ENCODE data around the gene TMED8. TPM values are rescaled to one million over a fixed set of nuclear protein-coding genes. Genes with fewer than 3 reads are reported as not detected.
A peak's percentile ranks its signal among the peaks of the same experiment; 100 is the strongest.

TMED8 gene
- total and polyA plus RNA-seq, 2 of the 13 experiments (the other 11 are each of a cell fraction or from before 2014, with no cell fraction given): 6.0 to 11.7 TPM

GRCh38 chr14:77302926-77303325 is 74.0 kb downstream of the TMED8 start:
- POLR2A ChIA-PET: interaction anchor here (0.8 to 5.3 kb wide), 4 partner anchors 12 to 196 kb away, joined by 3 to 70 read pairs (median 20); partner anchors contain the start of genes GSTZ1, ISM2 and POMT2
- FAIRE-seq: peak; percentile 73
- TF ChIP-seq SMAD3 (CRISPR knock-in tag; IDR thresholded peaks at IDR 0.05) (0 out of 2 replicates have a peak, but pooled peaks have one; percentile 33), HMGXB4 (CRISPR knock-in tag; IDR thresholded peaks at IDR 0.05; ENCODE audit: borderline replicate concordance in 1 of 2, low read depth in 1 of 2) (0 out of 4 replicates have a peak, but pooled peaks of 1 of the 2 experiments have one; percentile 27), SMC3 (IDR thresholded peaks at IDR 0.05; ENCODE audit: low read length) (0 out of 2 replicates have a peak, but pooled peaks have one; percentile 5), SIX4 (CRISPR knock-in tag; IDR thresholded peaks at IDR 0.05) (no peak), ZSCAN21 (CRISPR knock-in tag; IDR thresholded peaks at IDR 0.05; ENCODE audit: borderline replicate concordance) (0 out of 2 replicates have a peak, but pooled peaks have one; percentile 23), NR2F6 (IDR thresholded peaks at IDR 0.05) (no peak), NR2F6 (CRISPR knock-in tag; IDR thresholded peaks at IDR 0.05) (peak; percentile 41; the same call in 1 of the 2 replicates), THAP11 (CRISPR knock-in tag; IDR thresholded peaks at IDR 0.05) (0 out of 2 replicates have a peak, but pooled peaks have one; percentile 17), ZNF280B (CRISPR knock-in tag; IDR thresholded peaks at IDR 0.05; ENCODE audit: borderline replicate concordance) (no peak), XRCC5 (optimal IDR thresholded peaks at IDR 0.05; ENCODE audit: low read length) (peak; percentile 50), FOXP1 (IDR thresholded peaks at IDR 0.05) (no peak), FOXP1 (CRISPR knock-in tag; IDR thresholded peaks at IDR 0.05) (peak; percentile 66; the same call in 1 of the 2 replicates), DPF2 (CRISPR knock-in tag; IDR thresholded peaks at IDR 0.05; ENCODE audit: borderline replicate concordance, low read depth) (peak; percentile 64; the same call in 1 of the 2 replicates), MED1 (CRISPR knock-in tag; IDR thresholded peaks at IDR 0.05) (peak; percentile 33; the same call in 1 of the 2 replicates), ZFX (CRISPR knock-in tag; IDR thresholded peaks at IDR 0.05; ENCODE audit: low read depth) (peak; percentile 36; the same call in 1 of the 2 replicates), RXRB (CRISPR knock-in tag; IDR thresholded peaks at IDR 0.05; ENCODE audit: borderline replicate concordance) (peak; percentile 70), GABPB1 (CRISPR knock-in tag; IDR thresholded peaks at IDR 0.05) (0 out of 2 replicates have a peak, but pooled peaks have one; percentile 35), MIXL1 (CRISPR knock-in tag; IDR thresholded peaks at IDR 0.05) (peak; percentile 73), EP300 (IDR thresholded peaks at IDR 0.05; ENCODE audit: low read depth in 2 of 2, low read length in 2 of 2) (peak in 1 of 2 experiments; percentile 60; a peak in 1 of 4 replicates), EP300 (CRISPR knock-in tag; IDR thresholded peaks at IDR 0.05; ENCODE audit: borderline replicate concordance) (0 out of 2 replicates have a peak, but pooled peaks have one; percentile 24), ZFAT (CRISPR knock-in tag; conservative IDR thresholded peaks at IDR 0.05) (no peak), BHLHE40 (IDR thresholded peaks at IDR 0.05; ENCODE audit: low read length) (0 out of 2 replicates have a peak, but pooled peaks have one; percentile 36)

More at GRCh38 chr14:77302926-77303325, 74.0 kb downstream of the TMED8 start:
- CTCF ChIA-PET (ENCODE audit: low intra/inter-chr PET ratio, low total read pairs): interaction anchor here (4.3 kb wide), 1 partner anchor 13 kb away, joined by 54 read pairs; no protein-coding TSS in a partner anchor
- intact Hi-C loops (cut with micrococcal nuclease; ENCODE audit: unreplicated experiment) (loop anchor here (1.0 kb wide), 1 partner anchor 17 kb away; the partner anchor contains the start of gene POMT2), in situ Hi-C loops (cut with HindIII; ENCODE audit: extremely low pct_ligation_motif_present, low pct_unique_long_range_greater_than_20kb) (loop anchor here (10.0 kb wide), 2 partner anchors 112 to 242 kb away; no protein-coding TSS in a partner anchor)
- Histone ChIP-seq H3K9me3 (ENCODE audit: low read length) (no peaks in the 10 kb centered on the region), H3K4me3 (replicated peaks in 1 of 3; ENCODE audit: insufficient read depth in 1 of 3, low read depth in 2 of 3, low read length in 3 of 3) (no peak overlapping the region), H3K27ac (ENCODE audit: extremely low read length, insufficient read depth, low read length) (peak overlapping the region; percentile 66), H3K4me2 (ENCODE audit: low read depth, low read length) (peak overlapping the region; percentile 36), H2AFZ (ENCODE audit: low read length) (no peak overlapping the region), H3K79me2 (ENCODE audit: insufficient read depth, low read length) (no peaks in the 10 kb centered on the region), H3K4me1 (ENCODE audit: insufficient read depth, low read length) (peaks cover 56% of the 10 kb centered on the region), H3K36me3 (replicated peaks in 1 of 2; ENCODE audit: control insufficient read depth in 1 of 2, insufficient read depth in 2 of 2, low read length in 2 of 2) (peaks cover 19 to 30% of the 10 kb centered on the region in 2 experiments), H4K20me1 (ENCODE audit: insufficient read depth, low read length) (no peaks in the 10 kb centered on the region), H3K27me3 (ENCODE audit: control insufficient read depth in 1 of 2, insufficient read depth in 2 of 2, low read length in 2 of 2) (no peaks in the 10 kb centered on the region), H3K9ac (ENCODE audit: insufficient read depth, low read depth, low read length) (peak overlapping the region; percentile 55; the same call in 1 of the 2 replicates)
- no TSS peak for BruUV-seq (replicated peaks)
- 76% methylated on average over 5 of the region's 5 CpGs for WGBS (ENCODE audit: low lambda C conversion rate)
- peak; percentile 91 for ATAC-seq
- DNase-seq (ENCODE audit: low spot score): peak; percentile 90
